C4-2B (cell line): ENCODE data around the gene RABGAP1.

Experiments
- H3K27ac ChIP-seq: fragments of 450-650 bp; 2 replicates; pipeline ENCODE4 v1.5.1; 2017
- ZFX ChIP-seq: fragments of 450-650 bp; IDR thresholded peaks from 2 replicates; pipeline ENCODE4 v1.6.1; 2017
- TF ChIP-seq, protein P1 (sequence below): fragments of 450-650 bp; conservative IDR thresholded peaks from 2 replicates; pipeline ENCODE4 v1.5.1; 2017; ENCODE audit warnings: mild to moderate bottlenecking

RABGAP1 gene

DNA sequence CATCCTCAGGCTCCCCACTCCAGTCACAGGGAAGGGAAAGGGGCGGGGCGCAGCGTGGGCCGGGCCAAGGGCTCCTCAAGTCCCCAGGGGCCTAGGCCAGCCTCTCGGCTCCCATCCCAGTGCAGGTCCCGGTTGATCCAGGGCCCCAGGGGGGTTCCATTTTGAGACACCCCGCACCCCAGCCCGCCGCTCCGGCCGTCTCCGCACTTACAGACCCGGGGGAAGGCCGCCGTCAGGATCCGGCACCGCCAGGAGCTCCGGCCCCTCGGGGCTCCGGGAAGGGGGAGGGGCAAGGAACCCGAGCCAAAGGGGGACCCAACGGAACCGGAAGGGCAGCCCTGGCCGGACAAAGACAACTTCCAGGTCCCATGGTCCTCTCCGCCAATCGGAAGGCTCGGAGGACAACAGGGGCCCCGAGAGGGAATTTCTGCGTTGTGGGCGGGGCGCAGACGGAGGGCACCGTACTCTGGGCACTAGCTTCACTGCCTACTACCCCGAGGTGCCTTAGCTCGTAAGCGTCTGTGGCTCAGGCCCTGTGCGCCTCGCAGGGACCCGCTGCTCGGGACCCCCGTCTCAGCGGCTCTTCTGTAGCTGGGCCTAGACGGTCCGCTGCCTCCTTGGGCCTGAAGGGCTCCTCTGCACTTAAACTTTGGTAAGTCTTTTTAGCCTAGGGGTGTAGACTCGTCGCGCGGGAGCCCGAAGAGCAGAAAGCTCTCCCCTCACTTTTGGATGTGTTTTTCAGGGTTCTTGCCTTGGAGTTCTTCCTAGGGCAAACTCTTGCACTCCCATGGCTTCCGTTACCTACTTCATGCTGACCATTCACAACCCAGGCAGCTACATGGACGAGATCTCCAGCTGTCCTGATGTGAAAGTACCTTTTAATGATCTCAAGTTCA lies 9.3 kb upstream of the RABGAP1 start, which contains the start of gene ZBTB26:
Gene ZBTB26 (minus strand): TSS at position 287 of the 896 bp plus-strand sequence. CDS start 11,578 bp downstream, outside the sequence.
- peak; percentile 87 for TF ChIP-seq ZFX
- TF ChIP-seq, protein P1, sequence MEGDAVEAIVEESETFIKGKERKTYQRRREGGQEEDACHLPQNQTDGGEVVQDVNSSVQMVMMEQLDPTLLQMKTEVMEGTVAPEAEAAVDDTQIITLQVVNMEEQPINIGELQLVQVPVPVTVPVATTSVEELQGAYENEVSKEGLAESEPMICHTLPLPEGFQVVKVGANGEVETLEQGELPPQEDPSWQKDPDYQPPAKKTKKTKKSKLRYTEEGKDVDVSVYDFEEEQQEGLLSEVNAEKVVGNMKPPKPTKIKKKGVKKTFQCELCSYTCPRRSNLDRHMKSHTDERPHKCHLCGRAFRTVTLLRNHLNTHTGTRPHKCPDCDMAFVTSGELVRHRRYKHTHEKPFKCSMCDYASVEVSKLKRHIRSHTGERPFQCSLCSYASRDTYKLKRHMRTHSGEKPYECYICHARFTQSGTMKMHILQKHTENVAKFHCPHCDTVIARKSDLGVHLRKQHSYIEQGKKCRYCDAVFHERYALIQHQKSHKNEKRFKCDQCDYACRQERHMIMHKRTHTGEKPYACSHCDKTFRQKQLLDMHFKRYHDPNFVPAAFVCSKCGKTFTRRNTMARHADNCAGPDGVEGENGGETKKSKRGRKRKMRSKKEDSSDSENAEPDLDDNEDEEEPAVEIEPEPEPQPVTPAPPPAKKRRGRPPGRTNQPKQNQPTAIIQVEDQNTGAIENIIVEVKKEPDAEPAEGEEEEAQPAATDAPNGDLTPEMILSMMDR, result no peak
- peak within 1 kb of the TSS; percentile 88 for H3K27ac ChIP-seq

DNA sequence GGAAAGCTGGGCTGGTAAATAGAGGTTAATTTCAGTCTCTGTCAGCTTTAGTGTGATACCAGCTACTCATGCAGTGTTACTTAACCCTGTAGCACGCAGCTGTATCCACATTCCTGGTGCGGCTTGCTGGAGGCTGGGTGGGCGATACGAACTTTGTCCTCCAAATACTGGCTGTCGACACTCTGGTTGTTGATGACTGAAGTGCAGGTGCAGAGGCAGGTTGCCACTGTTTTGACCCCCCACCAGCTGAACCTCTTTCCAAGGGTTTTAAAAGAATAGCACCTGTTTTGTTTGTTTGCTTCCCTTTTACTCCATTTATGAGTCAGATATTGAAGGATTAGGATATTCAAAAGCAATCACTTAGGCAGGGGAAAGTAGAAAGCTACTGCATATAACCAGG lies 4.4 kb upstream of the RABGAP1 start:
- TF ChIP-seq ZFX, result no peak
- TF ChIP-seq, protein P1, result no peak
- no peak overlapping the region for H3K27ac ChIP-seq

DNA sequence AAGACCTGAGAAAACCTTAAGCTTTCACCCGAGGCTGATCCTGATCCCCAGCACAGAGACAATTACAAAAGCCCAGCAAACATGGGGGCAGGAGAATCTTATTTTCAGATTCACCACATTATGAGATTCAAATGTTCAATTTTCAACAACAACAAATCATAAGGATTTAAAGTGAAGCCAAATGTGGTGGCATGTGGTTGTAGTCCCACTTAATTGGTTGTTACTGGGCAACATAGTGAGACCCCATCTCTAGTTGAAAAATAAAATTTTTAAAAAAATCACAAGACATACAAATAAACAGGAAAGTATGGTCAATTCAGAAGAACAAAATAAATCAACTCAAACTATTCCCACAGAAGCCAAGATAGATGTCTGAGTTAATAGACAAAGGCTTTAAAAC lies 3.9 kb upstream of the RABGAP1 start:
- TF ChIP-seq, protein P1, result no peak
- no peak for TF ChIP-seq ZFX
- no peak overlapping the region for H3K27ac ChIP-seq

DNA sequence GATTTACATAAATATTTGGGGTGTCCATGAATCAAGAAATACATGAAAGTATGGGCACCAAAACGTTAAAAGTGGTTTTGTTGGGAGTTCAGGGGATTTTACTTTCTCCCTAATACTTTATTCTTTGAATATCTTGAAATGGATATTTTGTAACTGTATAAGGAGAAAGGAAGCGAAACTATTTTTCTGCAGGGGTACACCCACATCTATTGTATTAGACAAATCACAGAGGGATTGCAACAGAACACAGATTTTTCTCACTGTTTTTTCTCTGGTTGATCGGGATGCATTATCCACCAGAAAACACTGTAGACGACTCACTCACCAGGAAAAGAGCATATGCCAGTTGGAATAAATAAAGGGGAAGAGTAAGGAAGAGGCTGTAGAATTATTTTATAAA lies 1.2 kb upstream of the RABGAP1 start:
- no peak overlapping the region for H3K27ac ChIP-seq
- TF ChIP-seq, protein P1, result no peak
- TF ChIP-seq ZFX, result no peak

DNA sequence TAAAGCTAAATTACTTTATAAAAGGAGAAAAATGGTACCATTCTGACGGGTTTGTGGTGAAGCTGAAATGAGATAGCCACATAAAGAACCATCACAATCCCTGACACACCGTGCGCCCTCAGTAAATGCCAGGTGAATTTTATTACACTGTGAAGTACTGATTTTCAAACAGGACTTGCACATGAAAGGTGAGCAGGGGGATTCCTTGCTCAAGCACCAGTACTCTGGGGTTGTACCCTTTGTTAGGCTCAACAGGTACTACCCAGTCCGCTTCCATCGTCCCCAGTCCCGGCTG lies 419 bp upstream of the RABGAP1 start:
- no peak for TF ChIP-seq ZFX
- TF ChIP-seq, protein P1, result no peak
- H3K27ac ChIP-seq, result peak overlapping the region; percentile 83

DNA sequence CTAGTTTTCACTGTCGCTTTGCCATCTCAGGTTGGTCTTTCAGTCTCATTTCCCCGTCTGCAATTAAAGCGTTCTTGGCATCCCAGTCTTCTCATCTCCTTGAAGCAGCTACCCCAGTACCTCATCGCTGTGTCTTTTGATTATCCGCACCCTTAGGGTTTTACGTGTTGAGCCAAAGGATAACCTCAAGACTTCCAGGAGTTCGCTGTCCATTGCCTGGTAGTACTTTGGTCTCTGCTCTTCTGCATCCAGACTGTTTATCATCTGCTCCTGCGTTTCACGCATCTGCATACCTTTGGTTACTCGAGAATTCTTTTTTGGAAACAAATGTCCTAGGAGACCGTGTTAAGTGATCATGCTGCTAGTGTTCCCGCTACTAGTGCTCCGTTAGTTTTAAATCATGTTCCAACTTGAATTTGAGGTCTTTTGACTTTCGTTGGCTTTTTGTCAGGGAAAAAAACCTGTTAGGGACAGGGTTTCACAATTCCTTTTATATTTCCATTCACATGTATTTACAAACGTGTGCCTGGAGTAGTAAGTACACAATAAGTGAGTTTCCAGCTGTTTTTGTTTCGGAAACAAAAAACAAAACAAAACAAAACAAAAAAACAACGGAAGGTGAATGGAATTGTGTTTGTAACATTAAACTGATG lies 888 bp downstream of the RABGAP1 start:
- TF ChIP-seq ZFX, result no peak
- TF ChIP-seq, protein P1, result no peak
- peak overlapping the region; percentile 83 for H3K27ac ChIP-seq
